GM19455 (cell line): ENCODE results near the gene TMEM108.
A peak's percentile ranks its signal among the peaks of the same experiment; 100 is the strongest.

ENCODE experiments used
- ATAC-seq: cut with Tn5 transposase; IDR thresholded peaks from one replicate; pipeline ENCODE4 v1.9.1; 2021; ENCODE audit not compliant: unreplicated experiment

Gene TMEM108

DNA sequence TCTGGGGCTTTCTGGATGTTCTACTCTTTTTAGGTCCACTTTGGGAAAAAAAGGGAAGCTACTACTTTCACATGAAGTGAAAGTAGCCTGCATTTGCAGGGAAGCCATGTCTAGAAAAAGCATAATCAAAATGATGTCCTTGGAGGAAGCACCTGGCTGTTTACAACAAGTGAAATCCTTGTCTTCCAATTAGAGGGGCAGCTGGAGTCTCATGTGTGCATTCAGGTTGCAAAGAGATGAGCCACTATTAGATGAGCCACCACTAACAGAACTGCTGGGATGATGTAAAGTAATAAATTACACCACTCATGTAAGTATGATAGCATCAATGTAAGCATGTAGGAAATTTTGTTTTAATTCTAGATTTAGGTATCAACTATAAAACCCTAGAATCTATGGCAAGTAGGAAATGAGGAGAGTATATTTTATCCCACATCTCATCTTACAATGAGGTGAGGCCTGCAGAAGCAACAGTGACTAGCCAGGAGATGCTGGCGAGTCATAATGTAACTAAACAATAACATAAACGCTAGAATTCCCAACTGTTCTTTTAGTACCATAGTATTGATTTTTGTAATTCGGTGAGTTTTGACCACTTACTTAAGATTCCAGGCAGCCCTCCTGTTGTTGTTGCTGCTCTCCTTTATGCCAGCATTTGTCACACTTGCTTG is 75.9 kb downstream of the TMEM108 start:
- no peak for ATAC-seq

DNA sequence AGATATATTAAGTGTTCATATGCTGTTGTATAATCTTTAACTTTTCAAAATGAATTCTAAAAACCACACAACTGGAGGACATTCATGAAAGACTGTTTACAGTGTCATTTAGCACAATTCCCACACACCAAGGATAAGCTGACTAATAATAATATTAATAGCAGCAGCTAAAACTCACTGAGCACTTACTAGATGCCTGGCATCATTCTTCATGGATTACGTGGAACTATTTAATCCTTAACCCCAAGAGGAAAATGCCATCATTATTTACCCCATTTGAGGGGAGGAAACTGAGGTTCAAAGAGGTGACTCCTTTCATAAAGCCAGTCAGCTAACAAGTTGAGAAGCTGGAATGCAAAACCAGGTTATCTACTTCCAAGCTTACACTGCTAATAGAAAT is 77.0 kb downstream of the TMEM108 start:
- ATAC-seq: no peak

DNA sequence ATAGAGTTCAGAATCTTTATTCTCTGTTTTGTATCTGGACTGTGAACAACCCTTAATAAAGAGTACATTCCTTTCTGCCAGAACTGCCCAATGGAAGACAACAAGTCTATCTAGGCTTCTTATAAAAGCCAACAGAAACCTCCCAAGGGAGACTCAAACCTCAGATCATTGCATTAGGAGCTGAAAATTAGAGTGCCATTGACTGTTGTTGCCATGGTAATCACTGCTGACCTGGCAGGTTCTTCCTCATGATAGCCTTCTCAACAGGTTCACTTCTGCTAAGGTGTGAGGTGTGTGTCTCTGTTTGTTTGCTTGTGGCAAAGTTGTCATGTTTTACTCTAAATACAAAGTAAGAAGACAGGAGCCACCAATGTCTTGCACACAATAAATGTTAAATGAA is 79.2 kb downstream of the TMEM108 start:
- ATAC-seq: no peak

DNA sequence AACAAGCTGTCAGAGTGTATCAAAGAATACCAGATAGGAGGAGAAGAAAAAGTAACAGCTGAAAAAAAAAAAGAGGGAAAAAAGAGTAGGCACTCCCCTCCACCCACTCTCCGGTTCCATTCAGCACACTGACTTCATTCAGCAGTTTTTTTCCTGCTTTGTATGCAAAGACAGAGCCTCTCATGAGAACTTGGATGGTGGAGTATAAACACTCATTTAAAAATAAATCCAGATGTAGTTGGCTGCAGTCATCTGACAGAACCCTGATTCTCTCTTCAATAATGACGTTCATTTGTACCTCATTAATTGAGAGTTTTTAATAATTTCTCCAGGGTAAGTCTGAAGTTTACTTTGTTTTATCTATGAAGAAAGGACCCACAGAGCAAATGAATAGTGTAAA is 81.0 kb downstream of the TMEM108 start:
- no peak for ATAC-seq

DNA sequence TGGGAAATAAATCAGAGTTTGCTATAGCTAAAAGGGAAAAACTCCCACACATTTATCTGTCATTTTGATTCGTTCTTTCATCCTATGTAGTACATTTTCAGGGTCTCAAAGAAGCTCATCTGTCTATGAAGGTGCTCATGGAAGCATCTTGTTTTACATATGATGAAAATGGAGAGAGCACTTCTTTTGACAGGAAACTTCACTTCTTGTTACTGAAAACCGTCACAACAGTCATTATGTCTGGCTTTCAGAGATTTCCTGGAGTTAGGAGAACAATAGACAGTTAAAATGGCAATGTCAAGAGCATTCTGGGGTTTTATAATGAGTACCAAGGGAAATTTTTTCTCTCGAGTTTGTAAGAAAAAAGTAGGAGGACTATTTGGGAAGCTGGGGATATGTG is 83.3 kb downstream of the TMEM108 start:
- no peak for ATAC-seq

DNA sequence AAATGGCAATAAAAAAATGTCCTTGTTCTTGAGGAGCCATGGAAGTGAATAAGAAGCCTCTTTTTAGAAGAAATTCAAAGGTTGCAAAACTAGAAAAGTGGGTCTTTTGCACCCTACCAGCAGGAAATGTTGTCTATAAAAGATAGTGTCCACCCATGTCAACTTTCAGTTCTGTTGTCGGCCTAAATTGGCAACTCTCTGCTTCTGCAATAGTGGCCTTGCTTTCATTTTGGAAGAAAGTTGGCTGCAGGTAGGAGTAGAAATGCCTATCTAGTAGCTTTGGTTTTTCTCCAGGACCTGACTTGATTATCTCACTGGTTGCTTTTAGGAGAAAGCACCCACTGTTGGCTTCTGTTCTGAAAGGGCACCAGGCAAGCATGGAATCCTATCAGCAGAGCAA is 85.4 kb downstream of the TMEM108 start:
- ATAC-seq: no peak

DNA sequence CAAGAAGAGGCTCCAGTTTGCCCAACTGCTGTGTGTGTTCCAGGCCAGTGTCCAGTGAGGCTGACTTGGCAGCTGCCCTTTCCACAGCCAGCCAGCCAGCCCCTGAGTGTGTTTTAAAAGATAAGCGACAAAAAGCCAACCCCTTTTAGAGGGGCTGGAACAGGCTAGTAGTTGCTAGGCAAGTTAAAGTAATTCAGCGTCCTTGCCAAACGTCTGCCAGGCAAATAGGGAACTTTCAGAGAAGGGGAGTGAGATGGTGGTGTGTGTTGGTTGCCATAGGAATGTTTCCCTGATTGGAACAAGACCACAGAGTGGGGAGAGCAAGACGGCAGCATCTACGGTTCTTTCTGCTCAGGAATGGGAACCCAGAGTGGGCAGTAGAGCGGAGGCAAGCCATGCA is 86.3 kb downstream of the TMEM108 start:
- no peak for ATAC-seq

DNA sequence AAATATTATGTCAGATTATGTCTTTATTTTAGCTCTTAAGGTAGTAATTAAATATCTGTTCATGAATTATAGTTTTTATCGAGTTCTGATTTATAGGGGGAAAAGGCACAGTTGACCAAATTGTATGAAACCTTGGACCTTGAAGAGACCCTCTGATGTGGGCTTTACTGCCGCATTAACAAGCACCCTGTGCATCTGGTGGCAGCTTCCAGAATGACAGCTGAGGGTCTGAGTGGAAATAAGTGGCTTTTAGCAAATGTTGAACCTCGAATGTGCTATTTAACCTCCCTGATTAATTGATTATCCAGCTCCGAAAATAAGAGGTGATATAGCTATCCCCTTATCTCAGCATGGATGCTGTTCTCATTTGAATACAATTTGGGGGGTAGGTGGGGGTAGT is 87.0 kb downstream of the TMEM108 start:
- ATAC-seq: no peak

DNA sequence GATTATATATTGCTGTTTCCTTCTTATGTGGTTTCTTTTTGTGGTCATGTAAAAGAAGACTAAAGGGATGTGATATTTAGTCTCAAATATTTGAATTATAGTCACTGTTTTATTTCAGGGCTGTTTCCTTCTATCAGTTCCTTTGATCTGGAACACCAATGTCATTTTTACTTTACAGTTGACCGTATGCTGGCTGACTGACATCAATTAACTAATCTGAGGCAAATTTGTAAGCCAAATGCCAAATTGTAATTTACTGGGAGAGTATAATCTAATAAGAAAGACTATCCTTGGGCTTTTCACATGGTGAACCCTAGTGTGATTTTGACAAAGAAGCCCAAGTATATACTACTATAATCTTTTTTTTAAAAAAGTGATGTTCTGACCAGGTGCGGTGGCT is 87.6 kb downstream of the TMEM108 start:
- ATAC-seq: no peak

DNA sequence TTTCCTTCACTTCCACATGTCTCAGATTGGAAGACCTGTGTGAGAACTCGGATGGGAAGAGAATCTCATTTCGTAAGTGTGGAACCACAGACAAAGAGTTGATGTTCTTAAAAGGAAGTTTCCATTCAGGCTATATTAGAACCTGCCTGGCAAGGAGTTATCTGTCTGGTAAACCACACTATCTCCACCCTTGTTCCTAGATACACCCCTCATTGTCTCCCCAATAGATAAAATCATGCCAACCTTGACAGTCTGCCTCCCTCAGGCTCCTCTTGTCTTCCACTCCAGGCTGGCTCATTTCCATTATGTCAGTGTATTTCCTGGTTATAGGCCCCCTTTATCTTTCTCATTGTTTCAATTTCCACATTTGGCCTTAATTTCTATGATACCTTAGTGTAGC is 89.2 kb downstream of the TMEM108 start:
- no peak for ATAC-seq

DNA sequence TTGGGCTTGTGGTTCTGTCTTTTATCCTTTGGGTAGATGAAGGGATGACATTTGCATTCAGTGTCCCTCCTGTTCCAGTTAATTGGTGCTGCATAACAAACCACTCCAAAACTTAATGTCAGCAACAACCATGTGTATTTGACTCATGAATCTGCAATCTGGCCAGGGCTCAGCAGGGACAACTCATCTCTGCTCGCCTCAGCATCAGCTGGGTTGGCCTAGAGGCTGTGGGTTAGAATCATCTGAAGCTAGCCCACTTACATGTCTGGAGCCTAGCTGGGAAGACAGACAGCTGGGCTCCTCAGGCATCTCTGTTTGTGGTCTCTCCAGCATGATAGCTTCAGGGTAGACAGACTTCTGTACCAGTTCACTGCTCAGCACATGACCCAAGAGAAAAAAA is 92.0 kb downstream of the TMEM108 start:
- ATAC-seq: no peak

DNA sequence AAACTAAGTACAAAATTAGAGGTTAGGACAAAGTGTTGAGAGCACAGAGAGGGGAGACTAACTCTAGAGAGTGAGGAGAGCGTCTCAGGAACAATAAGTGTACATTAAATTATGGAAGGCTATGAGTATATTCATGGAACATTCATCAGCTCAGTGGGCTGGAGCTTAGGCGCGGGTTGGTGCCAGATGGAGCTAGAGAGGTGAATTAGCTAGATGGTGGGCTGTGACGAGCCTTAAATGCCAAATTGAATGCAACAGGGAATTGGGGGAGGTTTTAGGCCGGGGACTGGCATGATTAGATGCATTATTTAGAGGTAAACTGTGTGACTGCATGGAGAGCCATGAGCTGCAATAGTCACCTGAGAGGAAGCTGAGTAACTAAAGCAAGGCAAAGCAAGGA is 97.1 kb downstream of the TMEM108 start:
- ATAC-seq: no peak

DNA sequence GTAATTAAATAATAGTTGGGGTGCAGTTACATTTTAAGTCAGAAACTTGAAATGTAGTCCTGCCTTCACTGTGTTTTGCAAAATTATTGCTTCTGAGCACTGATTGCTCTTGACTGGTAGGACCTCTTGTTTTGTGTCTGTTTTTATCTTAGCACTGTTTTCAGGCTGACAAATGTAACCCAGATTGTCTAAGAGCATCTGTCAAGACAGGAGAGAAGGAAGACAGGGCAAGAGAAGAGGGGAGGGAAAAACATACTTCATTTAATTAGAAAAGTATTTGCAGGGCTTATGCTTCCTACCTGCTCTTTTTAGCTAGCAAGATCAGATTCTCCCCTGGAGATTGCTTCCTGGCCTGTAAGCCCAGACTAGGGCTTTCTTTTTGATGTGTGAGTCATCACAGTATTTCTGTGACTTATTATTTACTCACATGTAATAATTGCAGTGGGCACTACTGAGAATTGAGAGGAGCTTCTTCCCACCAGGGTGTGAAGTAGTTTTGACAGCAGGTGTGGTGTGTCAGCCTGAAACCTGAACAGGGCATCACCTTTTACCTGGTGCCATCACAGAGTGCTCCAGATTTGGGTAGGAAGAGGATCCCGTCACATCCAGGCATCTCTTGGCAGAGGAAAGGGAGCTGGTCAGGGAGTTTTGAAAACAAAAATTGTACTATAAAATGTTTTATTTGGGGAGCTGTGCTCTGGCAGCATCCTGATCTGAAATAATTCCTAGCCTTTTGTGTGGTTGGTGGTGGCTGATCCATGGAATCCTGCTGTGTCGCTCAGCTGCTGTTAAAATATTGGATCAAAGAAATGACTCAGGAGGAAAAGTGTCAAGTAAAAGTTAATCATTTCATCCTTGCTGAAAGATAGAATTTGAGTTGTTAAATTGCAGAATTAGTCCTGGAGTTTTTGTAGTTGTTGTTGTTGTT is 98.2 kb downstream of the TMEM108 start:
- no peak for ATAC-seq

DNA sequence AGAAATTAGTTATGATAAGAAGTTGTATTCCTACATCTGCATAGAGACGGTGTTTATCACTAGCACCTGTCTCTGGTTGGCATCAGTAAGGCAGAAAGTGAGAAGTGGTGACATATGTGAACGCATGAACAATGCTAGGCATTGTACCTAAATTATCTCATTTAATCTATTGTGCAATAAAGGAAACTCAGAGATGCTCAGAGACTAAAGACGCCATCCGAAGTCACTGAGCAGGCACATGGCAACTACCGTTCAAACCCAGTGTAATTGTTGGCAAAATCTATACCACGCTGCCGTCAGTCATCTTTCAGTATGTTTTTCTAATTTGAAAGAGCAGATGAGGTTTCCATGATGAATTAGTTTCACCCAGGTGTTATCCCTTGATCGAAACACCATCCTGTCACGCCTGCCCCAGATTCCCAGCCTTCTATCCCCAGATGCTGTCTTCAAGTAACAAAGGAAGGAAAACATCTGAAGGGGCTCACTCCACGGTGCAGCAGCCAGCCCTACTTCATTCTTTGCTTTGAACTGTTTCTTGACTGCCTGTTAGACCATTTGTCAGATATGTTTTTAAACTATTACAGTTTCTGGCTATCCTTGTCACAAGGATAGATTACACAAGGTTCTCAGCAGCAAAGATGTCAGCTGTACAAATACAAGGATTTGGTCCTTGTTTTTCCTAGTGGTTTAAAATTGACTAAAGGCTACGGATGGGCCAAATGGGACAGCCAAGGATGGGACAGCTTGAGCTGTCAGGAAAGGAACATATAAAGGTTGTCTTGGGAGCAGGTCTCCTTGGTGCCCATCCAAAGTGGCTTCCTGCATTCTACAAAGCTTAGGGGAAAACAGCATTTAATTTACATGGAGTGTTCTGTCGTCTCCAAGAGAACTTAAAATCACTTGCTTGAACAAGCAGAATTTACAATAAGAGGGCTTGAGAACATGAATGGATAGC is 99.1 kb downstream of the TMEM108 start:
- no peak for ATAC-seq

DNA sequence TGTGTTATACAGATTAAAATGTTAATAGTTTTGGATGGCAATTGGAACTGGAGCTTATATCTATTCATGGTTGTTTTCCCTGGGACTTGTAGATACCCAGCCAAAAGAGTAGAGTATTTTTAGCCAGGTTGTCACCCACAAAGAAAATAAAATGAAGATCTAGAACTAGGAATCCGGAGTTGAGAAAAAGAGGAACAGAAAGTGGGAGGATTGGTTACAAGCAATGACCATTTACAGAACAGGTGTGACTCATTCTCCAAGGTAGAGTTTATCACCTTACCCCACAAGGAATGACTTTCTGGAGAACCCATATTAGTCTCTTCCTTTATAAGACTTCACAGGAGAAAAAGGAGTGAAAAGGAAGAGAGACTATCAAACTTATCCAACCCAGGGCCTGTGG is 99.8 kb downstream of the TMEM108 start:
- peak; percentile 92 for ATAC-seq

DNA sequence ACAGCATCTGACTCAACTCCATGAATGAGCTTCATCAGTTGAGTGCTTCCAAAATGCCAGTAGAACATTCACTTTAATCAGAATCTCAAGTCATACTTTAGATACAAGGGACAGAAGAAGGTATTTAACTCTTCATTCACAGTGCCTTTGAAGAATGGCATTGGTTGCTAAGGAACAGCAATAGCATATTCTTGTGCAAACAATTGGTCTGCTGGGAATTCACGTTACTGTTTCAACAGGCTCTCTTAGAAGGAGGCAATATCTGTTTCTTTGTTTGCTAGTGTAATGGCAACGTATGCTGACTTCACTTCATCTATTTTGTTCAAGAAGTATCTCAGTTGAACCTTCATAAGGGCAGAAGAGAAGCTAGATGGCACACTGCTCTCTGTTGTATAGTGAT is 113.9 kb downstream of the TMEM108 start:
- no peak for ATAC-seq

DNA sequence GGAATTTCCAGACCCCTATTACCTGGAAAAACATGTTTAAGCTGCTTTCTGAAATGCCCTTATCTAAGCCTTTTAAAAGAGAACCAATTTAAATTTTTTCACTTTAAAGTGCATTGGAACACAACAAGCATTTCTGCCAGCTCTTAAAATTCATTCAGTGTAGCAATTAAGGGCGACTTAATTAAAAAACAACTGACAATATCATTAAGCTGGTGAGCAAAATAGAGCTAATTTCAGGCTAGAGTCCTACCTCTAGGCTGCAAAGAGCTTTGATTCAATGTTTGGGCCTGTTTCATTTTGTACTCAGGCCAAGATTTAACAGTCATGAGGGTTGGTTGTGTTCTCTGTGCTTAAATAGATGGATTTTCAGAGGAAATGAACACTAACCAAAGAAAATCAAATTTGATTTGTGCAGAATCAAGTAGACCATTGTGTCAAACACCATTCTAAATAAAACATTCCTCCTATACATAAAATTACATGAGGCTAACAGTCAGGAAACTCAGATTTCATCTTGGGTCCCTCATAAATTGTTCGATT is 114.6 kb downstream of the TMEM108 start:
- ATAC-seq: no peak

DNA sequence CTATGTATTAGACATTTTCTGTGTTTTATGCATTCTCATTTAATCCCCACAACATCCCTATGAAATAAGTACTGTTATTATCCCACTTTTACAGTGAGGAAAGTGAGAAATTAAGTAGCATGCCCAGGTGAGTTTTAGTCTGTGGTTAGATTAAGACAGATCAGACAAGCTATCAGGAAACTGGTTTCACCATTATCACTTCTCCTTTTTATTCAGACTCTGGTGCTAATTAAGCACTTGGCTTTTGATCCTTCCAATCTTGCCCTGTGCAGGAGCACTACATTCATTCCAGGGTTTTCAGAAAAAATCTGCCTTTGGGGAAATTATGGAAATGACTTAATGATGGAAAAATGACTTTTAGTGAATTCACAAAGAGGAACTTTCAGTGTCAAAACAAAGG is 115.2 kb downstream of the TMEM108 start:
- no peak for ATAC-seq

DNA sequence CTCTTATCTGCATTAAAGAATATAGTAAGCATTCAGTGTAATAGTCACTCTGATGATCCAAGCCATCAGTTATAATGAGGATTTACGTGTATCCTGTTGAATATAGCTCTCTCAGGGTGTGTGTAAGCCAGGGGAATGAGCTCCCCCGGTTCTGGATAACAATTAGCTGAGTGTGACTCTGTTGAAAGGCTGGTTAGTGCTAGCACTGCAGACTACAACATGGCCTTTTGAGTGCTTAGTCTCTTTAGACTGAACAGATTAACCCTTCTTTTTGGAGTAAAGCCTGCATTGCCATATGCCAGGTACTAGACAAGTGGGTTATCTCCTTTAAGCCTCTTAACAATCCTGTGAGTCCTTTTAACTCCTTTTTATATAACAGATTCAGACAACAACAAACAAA is 119.5 kb downstream of the TMEM108 start:
- no peak for ATAC-seq

DNA sequence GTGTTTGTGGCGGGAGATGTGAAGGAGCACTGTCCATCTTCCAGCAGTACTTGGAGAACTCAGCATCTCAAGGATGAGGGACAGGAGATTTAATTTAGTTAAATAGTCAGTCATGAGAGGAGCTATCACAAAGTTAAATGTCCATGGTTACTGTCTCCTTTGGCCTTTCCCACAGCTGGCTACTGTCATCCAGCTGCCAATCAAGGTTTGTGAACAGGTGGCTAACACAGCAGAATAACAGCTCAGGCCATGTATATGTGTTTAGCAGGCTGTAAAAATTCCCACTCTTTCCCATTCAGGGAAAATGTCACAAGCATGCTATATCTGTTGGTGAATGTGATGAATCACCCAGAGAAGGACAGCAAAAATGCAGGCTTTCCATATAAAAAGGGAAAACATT is 120.5 kb downstream of the TMEM108 start:
- ATAC-seq: no peak
